Lower lobe of right lung (tissue), 2 donors: ENCODE data around the gene ALDH3B1. TPM values are rescaled to one million over a fixed set of nuclear protein-coding genes. Genes with fewer than 3 reads are reported as not detected.

Experiments
- ATAC-seq, 2 donors: fragments of 200-7000 bp; cut with Tn5 transposase; one replicate each; pipeline ENCODE4 v1.9.1; 2020 to 2022; ENCODE audit warnings: mild to moderate bottlenecking in 2 of 2, moderate library complexity in 2 of 2
- DNase-seq: peaks from one replicate; pipeline ENCODE4 v3.0.0-alpha.2; 2020
- H3K27ac ChIP-seq: fragments of 200-600 bp; one replicate; pipeline ENCODE4 v1.8.0; 2022
- H3K27me3 ChIP-seq: fragments of 200-600 bp; one replicate; pipeline ENCODE4 v1.8.0; 2022; ENCODE audit warnings: low read depth
- H3K36me3 ChIP-seq: fragments of 200-600 bp; one replicate; pipeline ENCODE4 v1.8.0; 2022; ENCODE audit warnings: mild to moderate bottlenecking
- H3K4me1 ChIP-seq: fragments of 200-600 bp; one replicate; pipeline ENCODE4 v1.8.0; 2022
- H3K4me3 ChIP-seq: fragments of 200-600 bp; one replicate; pipeline ENCODE4 v1.8.0; 2022; ENCODE audit warnings: mild to moderate bottlenecking
- H3K9me3 ChIP-seq: fragments of 200-600 bp; one replicate; pipeline ENCODE4 v1.8.0; 2022
- CTCF ChIP-seq: fragments of 200-600 bp; IDR thresholded peaks from one replicate; pipeline ENCODE4 v1.8.0; 2022; ENCODE audit warnings: antibody characterized with exemption, mild to moderate bottlenecking
- intact Hi-C: fragments of 100-400 bp; cut with DNase I; formaldehyde crosslinking; loops from one replicate; pipeline ENCODE4 v1.11.0; 2022
- total RNA-seq: library from RNA; stranded (reverse); fragmentation: NEBNext Ultra II Directional; extraction: Animal tissue kit (Norgen Biotek cat#: 25700); gene quantifications from one replicate; pipeline ENCODE4 v1.2.1, GENCODE V29; 2021
- donor health status: DM: no; HTN: yes; CAD: no; lungs with severe emphysema.

ALDH3B1 gene
- total RNA-seq, 1 donor from 2014 or later: 104 TPM

GRCh38 chr11:68038226-68038717, 28.1 kb downstream of the ALDH3B1 start:
- no peak for TF ChIP-seq CTCF
- no peaks in the 10 kb centered on the region for H3K9me3 ChIP-seq
- H3K4me3 ChIP-seq: peak overlapping the region; percentile 98
- H3K27ac ChIP-seq: peak overlapping the region; percentile 93
- intact Hi-C loops: no loop called here
- H3K4me1 ChIP-seq: peaks cover 69% of the 10 kb centered on the region
- peaks cover 40% of the 10 kb centered on the region for H3K36me3 ChIP-seq
- DNase-seq: peak; percentile 59
- H3K27me3 ChIP-seq: no peaks in the 10 kb centered on the region
- no peak for ATAC-seq

GRCh38 chr11:68038718-68039525, 28.8 kb downstream of the ALDH3B1 start, which contains the start of gene TCIRG1:
TSS of gene TCIRG1 (plus strand) at chr11:68039025. CDS start at chr11:68041272, 2,247 bp downstream.
- Histone ChIP-seq H3K4me1 (peaks cover 63% of the 10 kb centered on the region), H3K27ac (peak within 1 kb of the TSS; percentile 93), H3K9me3 (no peaks in the 10 kb centered on the region), H3K36me3 (peaks cover 40% of the 10 kb centered on the region), H3K4me3 (peak within 1 kb of the TSS; percentile 98), H3K27me3 (no peaks in the 10 kb centered on the region)
- ATAC-seq (peak; percentile 88 to 89), DNase-seq (peak; percentile 91)
- TF ChIP-seq CTCF: no peak
- intact Hi-C loops: no loop called here

GRCh38 chr11:68039526-68040086, 29.5 kb downstream of the ALDH3B1 start:
- H3K9me3 ChIP-seq: no peaks in the 10 kb centered on the region
- no peak for TF ChIP-seq CTCF
- H3K4me3 ChIP-seq: peak overlapping the region; percentile 98
- H3K27me3 ChIP-seq: no peaks in the 10 kb centered on the region
- ATAC-seq (peak; percentile 0 to 12), DNase-seq (peak; percentile 59)
- peaks cover 40% of the 10 kb centered on the region for H3K36me3 ChIP-seq
- H3K4me1 ChIP-seq: peaks cover 63% of the 10 kb centered on the region
- intact Hi-C loops: no loop called here
- H3K27ac ChIP-seq: peak overlapping the region; percentile 93

GRCh38 chr11:68040101-68040956, 30.2 kb downstream of the ALDH3B1 start:
- Histone ChIP-seq H3K4me1 (peaks cover 62% of the 10 kb centered on the region), H3K27ac (peak overlapping the region; percentile 93), H3K9me3 (no peaks in the 10 kb centered on the region), H3K27me3 (no peaks in the 10 kb centered on the region), H3K36me3 (peaks cover 45% of the 10 kb centered on the region), H3K4me3 (peak overlapping the region; percentile 98)
- no peak for TF ChIP-seq CTCF
- intact Hi-C loops: no loop called here
- peak; percentile 48 to 55 for ATAC-seq
- peak; percentile 84 for DNase-seq

GRCh38 chr11:68040957-68041591, 30.9 kb downstream of the ALDH3B1 start:
- no peaks in the 10 kb centered on the region for H3K9me3 ChIP-seq
- H3K27ac ChIP-seq: peak overlapping the region; percentile 93
- ATAC-seq (no peak), DNase-seq (peak; percentile 52)
- peaks cover 52% of the 10 kb centered on the region for H3K36me3 ChIP-seq
- TF ChIP-seq CTCF: no peak
- peaks cover 54% of the 10 kb centered on the region for H3K4me1 ChIP-seq
- H3K4me3 ChIP-seq: peak overlapping the region; percentile 98
- intact Hi-C loops: no loop called here
- H3K27me3 ChIP-seq: no peaks in the 10 kb centered on the region
